KMS-11 (cell line): ENCODE results near the gene HSPBAP1.

ENCODE experiments used
- H2AFZ ChIP-seq: fragments of 200-600 bp; sonication (generic); 2 replicates; pipeline ENCODE4 v1.6.1; 2016; ENCODE audit warnings: antibody characterized with exemption, mixed run types, low read depth
- H3K27ac ChIP-seq: fragments of 200-600 bp; sonication (generic); 2 replicates; pipeline ENCODE4 v1.6.1; 2016; ENCODE audit warnings: mild to moderate bottlenecking, mixed run types
- H3K27me3 ChIP-seq: fragments of 200-600 bp; sonication (generic); 2 replicates; pipeline ENCODE4 v1.6.1; 2017; ENCODE audit warnings: mild to moderate bottlenecking, low read depth, mixed run types, moderate library complexity; ENCODE audit not compliant: insufficient read depth
- H3K36me3 ChIP-seq: fragments of 200-600 bp; sonication (generic); 2 replicates; pipeline ENCODE4 v1.6.1; 2017; ENCODE audit warnings: mild to moderate bottlenecking, mixed run types; ENCODE audit not compliant: insufficient read depth
- H3K4me1 ChIP-seq: fragments of 200-600 bp; sonication (generic); 2 replicates; pipeline ENCODE4 v1.6.1; 2016; ENCODE audit warnings: mild to moderate bottlenecking, low read depth, mixed run types; ENCODE audit not compliant: poor library complexity, severe bottlenecking
- H3K4me2 ChIP-seq: fragments of 200-600 bp; sonication (generic); 2 replicates; pipeline ENCODE4 v1.7.0; 2016; ENCODE audit warnings: mild to moderate bottlenecking, mixed run types
- H3K4me3 ChIP-seq: fragments of 200-600 bp; sonication (generic); IDR thresholded peaks from 2 replicates; pipeline ENCODE4 v1.6.1; 2017; ENCODE audit warnings: low read depth, low read length, mixed read lengths; ENCODE audit not compliant: insufficient read depth
- H3K79me2 ChIP-seq: fragments of 200-600 bp; sonication (generic); 2 replicates; pipeline ENCODE4 v1.6.1; 2016; ENCODE audit warnings: low read depth, mixed run types; ENCODE audit not compliant: insufficient read depth
- H3K9ac ChIP-seq: fragments of 200-600 bp; sonication (generic); 2 replicates; pipeline ENCODE4 v1.6.1; 2016; ENCODE audit warnings: mild to moderate bottlenecking, mixed run types
- H4K20me1 ChIP-seq: fragments of 200-600 bp; sonication (generic); 2 replicates; pipeline ENCODE4 v1.6.1; 2016; ENCODE audit warnings: mild to moderate bottlenecking, mixed run types; ENCODE audit not compliant: insufficient read depth
- CTCF ChIP-seq: fragments of 200-600 bp; sonication (generic); conservative IDR thresholded peaks from 2 replicates; pipeline ENCODE4 v1.6.1; 2017; ENCODE audit warnings: low read depth, mild to moderate bottlenecking, antibody characterized with exemption, low read length, moderate library complexity, mixed read lengths

HSPBAP1 gene

GRCh38 chr3:122785231-122785630, 8.4 kb downstream of the HSPBAP1 start:
- no peak overlapping the region for H3K9ac ChIP-seq
- no peaks in the 10 kb centered on the region for H3K79me2 ChIP-seq
- H3K36me3 ChIP-seq: no peaks in the 10 kb centered on the region
- no peak overlapping the region for H3K4me2 ChIP-seq
- H3K27me3 ChIP-seq: no peaks in the 10 kb centered on the region
- H3K4me1 ChIP-seq: no peaks in the 10 kb centered on the region
- no peak overlapping the region for H3K27ac ChIP-seq
- H4K20me1 ChIP-seq: no peaks in the 10 kb centered on the region
- TF ChIP-seq CTCF: no peak
- H2AFZ ChIP-seq: no peak overlapping the region
- no peak overlapping the region for H3K4me3 ChIP-seq

- no peaks in the 10 kb centered on the region for H3K36me3 ChIP-seq
- no peak overlapping the region for H3K9ac ChIP-seq
- H3K79me2 ChIP-seq: no peaks in the 10 kb centered on the region
- no peak for TF ChIP-seq CTCF
- no peak overlapping the region for H3K27ac ChIP-seq
- no peak overlapping the region for H3K4me2 ChIP-seq
- H3K27me3 ChIP-seq: no peaks in the 10 kb centered on the region
- H3K4me1 ChIP-seq: no peaks in the 10 kb centered on the region
- no peak overlapping the region for H2AFZ ChIP-seq
- H3K4me3 ChIP-seq: no peak overlapping the region
- H4K20me1 ChIP-seq: no peaks in the 10 kb centered on the region
Measured at GRCh38 chr3:122784436-122784835, 9.2 kb downstream of the HSPBAP1 start.

- Histone ChIP-seq H4K20me1 (no peaks in the 10 kb centered on the region), H3K4me1 (no peaks in the 10 kb centered on the region), H3K9ac (no peak overlapping the region), H3K79me2 (no peaks in the 10 kb centered on the region), H3K27me3 (no peaks in the 10 kb centered on the region), H2AFZ (no peak overlapping the region), H3K36me3 (no peaks in the 10 kb centered on the region), H3K4me2 (no peak overlapping the region), H3K4me3 (no peak overlapping the region), H3K27ac (no peak overlapping the region)
- no peak for TF ChIP-seq CTCF
Measured at GRCh38 chr3:122782804-122783203, 10.8 kb downstream of the HSPBAP1 start.

- Histone ChIP-seq H3K4me3 (no peak overlapping the region), H4K20me1 (no peaks in the 10 kb centered on the region)
Measured at GRCh38 chr3:122777563-122777962, 16.1 kb downstream of the HSPBAP1 start.

More at GRCh38 chr3:122777563-122777962, 16.1 kb downstream of the HSPBAP1 start:
- no peaks in the 10 kb centered on the region for H3K27me3 ChIP-seq
- H3K27ac ChIP-seq: no peak overlapping the region
- H2AFZ ChIP-seq: no peak overlapping the region
- no peaks in the 10 kb centered on the region for H3K79me2 ChIP-seq
- H3K4me2 ChIP-seq: no peak overlapping the region
- H3K9ac ChIP-seq: no peak overlapping the region
- no peak for TF ChIP-seq CTCF
- H3K4me1 ChIP-seq: no peaks in the 10 kb centered on the region
- no peaks in the 10 kb centered on the region for H3K36me3 ChIP-seq
